Left lung (tissue), 10 donors: ENCODE results near the gene EXPH5. TPM values are rescaled to one million over a fixed set of nuclear protein-coding genes. Genes with fewer than 3 reads are reported as not detected.
A peak's percentile ranks its signal among the peaks of the same experiment; 100 is the strongest.

Experiments
- ATAC-seq: fragments of 200-7000 bp; cut with Tn5 transposase; one replicate; pipeline ENCODE4 v1.9.1; 2020; ENCODE audit warnings: moderate library complexity
- DNase-seq, 4 donors: peaks; one replicate each; pipeline ENCODE4 v3.0.0-alpha.2; 2013 to 2020
- H3K27ac ChIP-seq, 2 donors: fragments of 200-600 bp; sonication (generic) in 1 of 2; one replicate each; pipeline versions ENCODE4 v1.5.0 to v1.8.0; 2020 to 2021
- H3K27me3 ChIP-seq, 2 donors: fragments of 200-600 bp; sonication (generic) in 1 of 2; one replicate each; pipeline versions ENCODE4 v1.5.0 to v1.8.0; 2020 to 2021
- H3K36me3 ChIP-seq, 2 donors: fragments of 200-600 bp; sonication (generic) in 1 of 2; one replicate each; pipeline versions ENCODE4 v1.5.0 to v1.8.0; 2020 to 2021
- H3K4me1 ChIP-seq, 2 donors: fragments of 200-600 bp; one replicate each; pipeline ENCODE4 v1.8.0; 2021
- H3K4me3 ChIP-seq, 2 donors: fragments of 200-600 bp; sonication (generic) in 1 of 2; one replicate each; pipeline versions ENCODE4 v1.5.0 to v1.8.0; 2020 to 2021; ENCODE audit warnings: mild to moderate bottlenecking in 1 of 2
- H3K9me3 ChIP-seq, 2 donors: fragments of 200-600 bp; sonication (generic) in 1 of 2; one replicate each; pipeline versions ENCODE4 v1.5.0 to v1.8.0; 2020 to 2021
- intact Hi-C, 2 donors: fragments of 100-400 bp; cut with DNase I; formaldehyde crosslinking; loops; one replicate each; pipeline versions ENCODE4 v1.11.2 to v1.14.2; 2022
- polyA plus RNA-seq, 6 donors: library from polyadenylated mRNA; unstranded; fragments of 120-200 nt; gene quantifications; one replicate each; pipeline ENCODE4 v1.2.1, GENCODE V29; 2013; ENCODE audit not compliant: insufficient read length in 6 of 6
- total RNA-seq, 2 donors: library from RNA; stranded (reverse); fragmentation: NEBNext Ultra II Directional; extraction: Animal tissue kit (Norgen Biotek cat#: 25700); gene quantifications; one replicate each; pipeline ENCODE4 v1.2.1, GENCODE V29; 2021
- TF ChIP-seq, protein P1 (sequence below), 2 donors: fragments of 200-600 bp; sonication (generic) in 1 of 2; IDR thresholded peaks; one replicate each; pipeline versions ENCODE4 v1.5.0 to v1.8.0; 2021; ENCODE audit warnings: antibody characterized with exemption in 2 of 2
- donor health status: DM: no; HTN: yes; CAD: no.
- donor health status: DM: no; HTN: no; CAD: no.

Gene EXPH5
- total and polyA plus RNA-seq, 8 donors, result 7.4 to 31.7 (median 9.6) TPM

DNA sequence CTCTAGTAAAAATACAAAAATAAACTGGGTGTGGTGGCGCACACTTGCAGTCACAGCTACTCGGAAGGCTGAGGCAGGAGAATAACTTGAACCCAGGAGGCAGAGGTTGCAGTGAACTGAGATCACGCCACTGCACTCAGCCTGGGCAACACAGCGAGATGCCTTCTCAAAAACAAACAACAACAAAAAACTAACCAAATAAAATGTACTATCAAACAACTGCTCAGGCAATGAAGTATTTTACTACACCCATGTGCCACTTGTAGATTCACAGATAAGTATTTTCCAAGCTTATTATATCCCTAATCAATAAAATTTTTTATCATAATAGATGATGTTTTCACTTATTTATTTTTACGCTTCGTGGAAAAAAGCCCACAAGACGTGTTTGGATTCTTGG lies 127.2 kb downstream of the EXPH5 start:
- DNase-seq (peak in 1 of 4 donors; percentile 7), ATAC-seq (no peak)
- Histone ChIP-seq H3K27me3 (no peaks in the 10 kb centered on the region), H3K36me3 (no peaks in the 10 kb centered on the region), H3K4me1 (peaks cover 4 to 11% of the 10 kb centered on the region in 2 donors), H3K4me3 (peak overlapping the region; percentile 40 to 61), H3K9me3 (no peaks in the 10 kb centered on the region), H3K27ac (peak overlapping the region; percentile 95 to 97)
- intact Hi-C loops, result no loop called here
- TF ChIP-seq, protein P1, sequence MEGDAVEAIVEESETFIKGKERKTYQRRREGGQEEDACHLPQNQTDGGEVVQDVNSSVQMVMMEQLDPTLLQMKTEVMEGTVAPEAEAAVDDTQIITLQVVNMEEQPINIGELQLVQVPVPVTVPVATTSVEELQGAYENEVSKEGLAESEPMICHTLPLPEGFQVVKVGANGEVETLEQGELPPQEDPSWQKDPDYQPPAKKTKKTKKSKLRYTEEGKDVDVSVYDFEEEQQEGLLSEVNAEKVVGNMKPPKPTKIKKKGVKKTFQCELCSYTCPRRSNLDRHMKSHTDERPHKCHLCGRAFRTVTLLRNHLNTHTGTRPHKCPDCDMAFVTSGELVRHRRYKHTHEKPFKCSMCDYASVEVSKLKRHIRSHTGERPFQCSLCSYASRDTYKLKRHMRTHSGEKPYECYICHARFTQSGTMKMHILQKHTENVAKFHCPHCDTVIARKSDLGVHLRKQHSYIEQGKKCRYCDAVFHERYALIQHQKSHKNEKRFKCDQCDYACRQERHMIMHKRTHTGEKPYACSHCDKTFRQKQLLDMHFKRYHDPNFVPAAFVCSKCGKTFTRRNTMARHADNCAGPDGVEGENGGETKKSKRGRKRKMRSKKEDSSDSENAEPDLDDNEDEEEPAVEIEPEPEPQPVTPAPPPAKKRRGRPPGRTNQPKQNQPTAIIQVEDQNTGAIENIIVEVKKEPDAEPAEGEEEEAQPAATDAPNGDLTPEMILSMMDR (IDR thresholded peaks at IDR 0.05), result no peak

Other genes starting within 250 kb of the EXPH5 start
- gene C11orf65, start 126.2 kb downstream of the EXPH5 start, total RNA-seq, result under 1 TPM; 0.37 to 0.64 TPM
- 1 to 10 TPM; 1.1 to 2.7 (median 2.0) TPM for gene C11orf65, start 126.2 kb downstream of the EXPH5 start, polyA plus RNA-seq
- gene POGLUT3, start 95.4 kb downstream of the EXPH5 start, total RNA-seq, result 10 to 100 TPM; 27.4 to 38.0 TPM
- 10 to 100 TPM; 60.0 to 77.7 (median 67.6) TPM for gene POGLUT3, start 95.4 kb downstream of the EXPH5 start, polyA plus RNA-seq
- gene DDX10, start 71.3 kb upstream of the EXPH5 start, total RNA-seq, result 10 to 100 TPM; 16.5 to 24.0 TPM
- gene DDX10, start 71.3 kb upstream of the EXPH5 start, polyA plus RNA-seq, result 10 to 100 TPM; 23.9 to 32.8 (median 30.3) TPM